Naive thymus-derived CD8-positive, alpha-beta T cell (primary cell): ENCODE data around the gene KIF3B. TPM values are rescaled to one million over a fixed set of nuclear protein-coding genes. Genes with fewer than 3 reads are reported as not detected.

ENCODE experiments used
- ATAC-seq, 2 donors: fragments of 150-1000 bp; cut with Tn5 transposase in 1 of 2; sonication (Bioruptor Pico), chemical (Tn5 transposase) in 1 of 2; 1 replicate in 1 of 2; 2 replicates in 1 of 2; pipeline ENCODE4 v1.10.0; 2021; ENCODE audit warnings: mild to moderate bottlenecking in 2 of 2, moderate library complexity in 2 of 2
- POLR2A ChIA-PET: fragments of 350-600 bp; sonication (Branson Sonifier 250); formaldehyde crosslinking; loops from one replicate; lab custom pipeline; 2021; ENCODE audit warnings: antibody characterized with exemption; lab: Charles Lee
- DNase-seq, 10 donors: peaks; one replicate each; pipeline versions ENCODE4 v3.0.0 to v3.0.0-alpha.2; 2020 to 2022
- H3K27ac Mint-ChIP-seq, 10 donors: one replicate each; pipeline ENCODE4 v1.8.0; 2020 to 2022; ENCODE audit warnings: mild to moderate bottlenecking in 10 of 10, mixed read lengths in 10 of 10, moderate library complexity in 4 of 10, inconsistent platforms in 1 of 10
- H3K27me3 Mint-ChIP-seq, 5 donors: one replicate each; pipeline ENCODE4 v1.8.0; 2021 to 2022; ENCODE audit warnings: mixed read lengths in 5 of 5
- H3K36me3 Mint-ChIP-seq, 3 donors: one replicate each; pipeline ENCODE4 v1.8.0; 2020 to 2022; ENCODE audit warnings: mixed read lengths in 3 of 3, mild to moderate bottlenecking in 2 of 3, inconsistent platforms in 1 of 3
- H3K4me1 Mint-ChIP-seq, 4 donors: one replicate each; pipeline ENCODE4 v1.8.0; 2021 to 2022; ENCODE audit warnings: mixed read lengths in 4 of 4
- H3K4me3 Mint-ChIP-seq, 10 donors: one replicate each; pipeline ENCODE4 v1.8.0; 2020 to 2022; ENCODE audit warnings: mild to moderate bottlenecking in 10 of 10, mixed read lengths in 10 of 10, moderate library complexity in 6 of 10, inconsistent platforms in 1 of 10
- H3K9me3 Mint-ChIP-seq, 9 donors: one replicate each; pipeline ENCODE4 v1.8.0; 2020 to 2022; ENCODE audit warnings: mixed read lengths in 9 of 9, mild to moderate bottlenecking in 3 of 9, inconsistent platforms in 1 of 9, moderate library complexity in 1 of 9
- polyA plus RNA-seq, 3 donors: library from polyadenylated mRNA; unstranded; fragments of 300-500 nt; fragmentation: Illumina TruSeq; gene quantifications; one replicate each; pipeline ENCODE4 v1.2.3, GENCODE V29; 2021
- total RNA-seq, 8 experiments: library from RNA in 2 of 8; stranded (reverse) in 2 of 8; gene quantifications; one replicate each; pipeline ENCODE4 v1.2.3 and lab custom pipeline; 2021 to 2026

KIF3B gene
- total and polyA plus RNA-seq, 5 experiments from 2014 or later = 2.2 to 11.4 (median 3.2) TPM

DNA sequence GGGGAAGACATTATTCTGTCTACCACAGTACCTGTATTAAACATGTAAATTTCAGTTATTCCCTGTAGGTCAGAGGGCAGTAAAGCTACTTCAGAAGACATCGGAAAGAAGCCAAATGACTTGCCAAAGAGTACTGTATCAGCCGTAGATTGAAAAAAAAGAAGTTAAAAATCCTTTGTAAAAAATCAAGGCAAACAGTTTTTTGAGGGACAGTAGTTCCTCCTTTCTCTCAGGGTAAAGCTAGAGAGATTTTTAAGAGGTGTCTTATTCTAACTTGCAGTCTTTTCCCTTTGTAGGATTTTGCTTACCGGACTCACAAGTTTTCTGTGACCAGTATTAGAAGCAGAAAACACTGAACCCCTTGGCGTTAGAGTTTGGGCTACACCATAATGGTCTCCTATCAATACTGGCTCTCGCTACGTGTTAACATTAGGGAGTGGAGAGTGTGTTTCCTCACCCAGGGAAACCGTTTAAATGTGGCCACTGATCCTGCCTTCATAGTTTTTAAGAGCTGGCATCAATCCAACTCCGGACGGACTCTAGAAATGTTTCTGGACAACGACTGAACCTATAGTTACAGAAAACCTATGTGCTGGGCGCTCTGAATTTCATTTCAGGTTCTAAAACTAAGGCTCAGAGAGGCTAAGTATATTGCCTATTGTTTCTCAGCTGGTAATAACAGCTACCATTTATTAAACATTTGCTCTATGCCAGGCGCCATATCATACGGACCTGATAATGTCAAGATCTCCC, 79.3 kb downstream of the KIF3B start:
- no peak for ATAC-seq
- POLR2A ChIA-PET = interaction anchor here (1.4 kb wide), 1 partner anchor 171 kb away, joined by 5 read pairs; no protein-coding TSS in a partner anchor
- Mint-ChIP-seq H3K9me3 (no peaks in the 10 kb centered on the region), H3K4me1 (peaks cover 13 to 43% (median 36%) of the 10 kb centered on the region in 4 donors), H3K4me3 (peak overlapping the region; percentile 87 to 98 (median 96)), H3K36me3 (no peaks in the 10 kb centered on the region), H3K27me3 (no peaks in the 10 kb centered on the region), H3K27ac (peak overlapping the region in 7 of 10 donors; percentile 94 to 100 (median 99))
- no peak for DNase-seq

GRCh38 chr20:32357375-32357868, 80.0 kb downstream of the KIF3B start:
- Mint-ChIP-seq H3K27ac (peak overlapping the region; percentile 94 to 100 (median 99)), H3K4me1 (peaks cover 15 to 47% (median 40%) of the 10 kb centered on the region in 4 donors), H3K36me3 (no peaks in the 10 kb centered on the region), H3K4me3 (peak overlapping the region; percentile 87 to 98 (median 96)), H3K27me3 (no peaks in the 10 kb centered on the region), H3K9me3 (no peaks in the 10 kb centered on the region)
- ATAC-seq (peak in 1 of 2 donors; percentile 0), DNase-seq (no peak)
- POLR2A ChIA-PET = interaction anchor here (0.5 to 3.5 kb wide), 21 partner anchors 8 to 1042 kb away, joined by 3 to 34 read pairs (median 4); no protein-coding TSS in a partner anchor

DNA sequence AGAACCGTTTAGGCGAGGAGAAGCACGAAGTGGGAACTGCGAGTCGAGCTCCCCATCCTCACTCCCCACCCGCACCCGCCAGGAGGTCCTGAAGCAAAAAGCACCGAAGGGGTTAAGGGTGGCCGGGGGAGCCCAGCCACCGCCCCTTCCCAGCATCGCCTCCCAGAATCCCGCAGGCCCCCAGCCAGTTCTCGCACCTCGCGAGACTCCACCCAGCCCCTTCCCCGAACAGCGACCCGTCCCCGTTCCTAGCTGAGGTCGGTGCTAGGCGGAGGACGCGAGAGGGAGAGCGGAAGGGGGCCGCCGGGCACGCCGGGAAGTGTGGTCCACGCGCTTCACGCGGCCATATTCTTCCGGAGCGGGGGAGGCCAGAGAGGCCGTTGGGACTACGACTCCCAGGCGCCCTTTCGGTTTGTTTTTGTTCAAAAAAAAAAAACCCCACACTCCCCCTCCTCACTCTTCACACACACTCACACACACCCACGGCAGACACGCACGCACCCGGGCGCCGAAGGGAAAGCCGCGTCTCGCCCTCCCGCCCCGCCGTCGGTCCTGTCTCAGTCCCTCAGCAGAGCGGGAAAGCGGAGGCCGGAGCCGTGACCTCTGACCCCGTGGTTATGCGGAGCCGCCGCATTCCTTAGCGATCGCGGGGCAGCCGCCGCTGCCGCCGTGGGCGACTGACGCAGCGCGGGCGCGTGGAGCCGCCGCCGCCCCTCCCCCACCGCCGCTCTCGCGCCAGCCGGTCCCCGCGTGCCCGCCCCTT, 80.6 kb downstream of the KIF3B start, which contains the start of gene ASXL1:
TSS of gene ASXL1 (plus strand) at position 463 of the 763 bp plus-strand sequence. CDS start 445 bp downstream, outside the sequence.
- H3K27me3 Mint-ChIP-seq = no peaks in the 10 kb centered on the region
- peaks cover 16 to 53% (median 46%) of the 10 kb centered on the region in 4 donors for H3K4me1 Mint-ChIP-seq
- no peaks in the 10 kb centered on the region for H3K36me3 Mint-ChIP-seq
- ATAC-seq = peak; percentile 91 to 92
- no peaks in the 10 kb centered on the region for H3K9me3 Mint-ChIP-seq
- H3K4me3 Mint-ChIP-seq = peak within 1 kb of the TSS; percentile 87 to 98 (median 96)
- DNase-seq = peak; percentile 86 to 95 (median 92)
- peak within 1 kb of the TSS; percentile 94 to 100 (median 99) for H3K27ac Mint-ChIP-seq
- POLR2A ChIA-PET = interaction anchor here (0.5 to 3.5 kb wide), 23 partner anchors 9 to 1042 kb away, joined by 3 to 34 read pairs (median 4); no protein-coding TSS in a partner anchor

DNA sequence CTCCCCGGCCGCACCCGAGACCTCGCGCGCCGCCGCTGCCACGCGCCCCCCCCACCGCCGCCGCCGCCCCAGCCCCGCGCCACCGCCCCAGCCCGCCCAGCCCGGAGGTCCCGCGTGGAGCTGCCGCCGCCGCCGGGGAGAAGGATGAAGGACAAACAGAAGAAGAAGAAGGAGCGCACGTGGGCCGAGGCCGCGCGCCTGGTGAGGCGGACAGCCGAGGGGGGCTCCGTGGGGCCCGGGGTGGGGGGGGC, 81.1 kb downstream of the KIF3B start:
- peak overlapping the region in 2 of 10 donors; percentile 20 to 87 for H3K4me3 Mint-ChIP-seq
- ATAC-seq = no peak
- no peak for DNase-seq

DNA sequence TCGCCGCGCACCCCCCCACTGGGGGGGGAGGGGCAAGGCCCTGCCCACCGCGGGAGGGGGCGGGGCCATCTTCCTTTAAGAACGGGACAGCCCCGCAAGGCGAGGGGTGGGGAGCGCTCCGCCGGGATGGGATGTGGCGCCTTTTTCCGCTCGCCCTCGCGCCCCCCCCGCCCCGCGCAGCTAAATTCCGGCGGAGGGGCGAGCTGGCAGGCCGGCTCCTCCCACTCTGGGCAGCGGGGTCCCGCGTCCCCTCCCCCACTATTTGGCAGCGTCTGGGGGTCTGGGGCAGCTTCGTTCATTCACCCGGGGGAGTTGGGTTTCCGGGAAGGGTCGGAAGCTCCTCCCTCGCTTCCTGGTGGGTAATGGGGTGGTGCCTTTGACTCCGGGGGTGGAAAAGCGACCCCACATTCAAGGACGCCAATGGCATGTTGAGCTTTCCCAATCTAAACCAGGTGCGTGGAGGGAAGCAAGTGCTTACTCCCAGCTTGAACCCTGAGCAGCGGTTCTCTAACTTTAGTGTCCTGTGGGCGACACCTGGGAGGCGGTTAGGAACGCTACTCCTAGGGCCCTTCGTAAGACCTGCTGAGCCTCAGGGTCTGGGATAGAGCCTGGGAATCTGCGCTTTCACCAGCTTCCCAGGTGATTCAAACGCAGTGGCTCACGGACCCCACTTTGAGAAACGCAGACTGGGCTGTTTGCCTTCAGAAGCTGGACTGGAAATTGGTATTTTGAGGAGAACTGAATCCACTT, 81.6 kb downstream of the KIF3B start:
- Mint-ChIP-seq H3K36me3 (no peaks in the 10 kb centered on the region), H3K4me1 (peaks cover 23 to 63% (median 56%) of the 10 kb centered on the region in 4 donors), H3K27me3 (no peaks in the 10 kb centered on the region), H3K27ac (peak overlapping the region; percentile 83 to 94 (median 91)), H3K9me3 (no peaks in the 10 kb centered on the region), H3K4me3 (peak overlapping the region; percentile 82 to 95 (median 92))
- DNase-seq = peak; percentile 45 to 85 (median 70)
- peak; percentile 27 to 29 for ATAC-seq
- POLR2A ChIA-PET = interaction anchor here (0.5 to 3.5 kb wide), 23 partner anchors 8 to 404 kb away, joined by 3 to 34 read pairs (median 4); no protein-coding TSS in a partner anchor

More for the DNA sequence above, 81.1 kb downstream of the KIF3B start:
- Mint-ChIP-seq H3K36me3 (no peaks in the 10 kb centered on the region), H3K9me3 (no peaks in the 10 kb centered on the region), H3K27ac (peak overlapping the region in 3 of 10 donors; percentile 94 to 99 (median 97)), H3K4me1 (peaks cover 21 to 58% (median 52%) of the 10 kb centered on the region in 4 donors), H3K27me3 (no peaks in the 10 kb centered on the region)
- POLR2A ChIA-PET = interaction anchor here (0.9 to 3.5 kb wide), 10 partner anchors 9 to 404 kb away, joined by 3 to 34 read pairs (median 5); no protein-coding TSS in a partner anchor

GRCh38 chr20:32359633-32360332, 82.3 kb downstream of the KIF3B start:
- Mint-ChIP-seq H3K27ac (peak overlapping the region; percentile 83 to 94 (median 91)), H3K36me3 (no peaks in the 10 kb centered on the region), H3K27me3 (no peaks in the 10 kb centered on the region), H3K4me3 (peak overlapping the region; percentile 82 to 95 (median 92)), H3K4me1 (peaks cover 27 to 69% (median 61%) of the 10 kb centered on the region in 4 donors), H3K9me3 (no peaks in the 10 kb centered on the region)
- DNase-seq (peak in 4 of 10 donors; percentile 14 to 46 (median 43)), ATAC-seq (peak in 1 of 2 donors; percentile 11)
- POLR2A ChIA-PET = interaction anchor here (0.5 to 3.5 kb wide), 18 partner anchors 8 to 176 kb away, joined by 3 to 34 read pairs (median 4); no protein-coding TSS in a partner anchor

DNA sequence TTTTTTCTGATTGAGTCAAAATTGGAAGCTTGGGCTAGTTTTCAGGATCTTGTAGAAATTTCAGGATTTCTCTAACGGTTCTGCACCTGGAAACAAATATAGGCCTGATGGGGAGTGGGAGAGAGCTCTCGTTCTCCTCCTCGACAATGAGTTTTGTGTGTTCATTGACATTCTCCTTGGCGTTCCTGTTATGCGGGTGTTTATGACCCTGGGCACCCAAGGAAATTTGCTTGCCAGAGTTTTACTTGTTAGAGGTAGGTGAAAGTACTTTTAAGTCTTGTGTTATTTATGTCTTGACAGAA, 82.8 kb downstream of the KIF3B start:
- Mint-ChIP-seq H3K4me1 (peaks cover 31 to 71% (median 66%) of the 10 kb centered on the region in 4 donors), H3K27ac (peak overlapping the region; percentile 83 to 94 (median 91)), H3K9me3 (no peaks in the 10 kb centered on the region), H3K4me3 (peak overlapping the region; percentile 82 to 95 (median 92)), H3K27me3 (no peaks in the 10 kb centered on the region), H3K36me3 (no peaks in the 10 kb centered on the region)
- ATAC-seq (no peak), DNase-seq (no peak)
- POLR2A ChIA-PET = interaction anchor here (1.2 to 3.5 kb wide), 8 partner anchors 8 to 175 kb away, joined by 3 to 34 read pairs (median 8); no protein-coding TSS in a partner anchor

- H3K27me3 Mint-ChIP-seq = no peaks in the 10 kb centered on the region
- H3K4me1 Mint-ChIP-seq = peaks cover 49 to 87% (median 82%) of the 10 kb centered on the region in 4 donors
- no peaks in the 10 kb centered on the region for H3K9me3 Mint-ChIP-seq
- peak overlapping the region in 9 of 10 donors; percentile 20 to 95 (median 63) for H3K4me3 Mint-ChIP-seq
- peak overlapping the region; percentile 13 to 92 (median 81) for H3K27ac Mint-ChIP-seq
- ATAC-seq (no peak), DNase-seq (no peak)
- peaks cover 0 to 17% (median 0%) of the 10 kb centered on the region in 3 donors for H3K36me3 Mint-ChIP-seq
- POLR2A ChIA-PET = interaction anchor here (0.5 to 0.6 kb wide), 2 partner anchors 122 to 141 kb away, joined by 3 to 5 read pairs; no protein-coding TSS in a partner anchor
Observed at GRCh38 chr20:32362901-32363364, 85.5 kb downstream of the KIF3B start.

- POLR2A ChIA-PET = interaction anchor here (0.5 to 0.6 kb wide), 2 partner anchors 122 to 140 kb away, joined by 3 to 5 read pairs; no protein-coding TSS in a partner anchor
- Mint-ChIP-seq H3K27ac (peak overlapping the region in 9 of 10 donors; percentile 64 to 91 (median 82)), H3K4me3 (peak overlapping the region in 9 of 10 donors; percentile 4 to 95 (median 35)), H3K36me3 (peaks cover 0 to 22% (median 0%) of the 10 kb centered on the region in 3 donors), H3K4me1 (peaks cover 49 to 91% (median 88%) of the 10 kb centered on the region in 4 donors), H3K9me3 (no peaks in the 10 kb centered on the region), H3K27me3 (no peaks in the 10 kb centered on the region)
- DNase-seq (no peak), ATAC-seq (no peak)
Observed at GRCh38 chr20:32363492-32363891, 86.0 kb downstream of the KIF3B start.

- Mint-ChIP-seq H3K9me3 (no peaks in the 10 kb centered on the region), H3K36me3 (peaks cover 0 to 29% (median 0%) of the 10 kb centered on the region in 3 donors), H3K27ac (peak overlapping the region in 9 of 10 donors; percentile 4 to 89 (median 45)), H3K27me3 (no peaks in the 10 kb centered on the region), H3K4me3 (peak overlapping the region in 9 of 10 donors; percentile 3 to 95 (median 23)), H3K4me1 (peaks cover 45 to 91% (median 86%) of the 10 kb centered on the region in 4 donors)
- ATAC-seq (no peak), DNase-seq (no peak)
- POLR2A ChIA-PET = interaction anchor here (0.9 to 1.5 kb wide), 2 partner anchors 16 to 146 kb away, joined by 3 read pairs; no protein-coding TSS in a partner anchor
Observed at GRCh38 chr20:32364554-32365208, 87.2 kb downstream of the KIF3B start.
